ENCODE data around the gene TMEM161A.
"Not testable (repeated sequence)": the region's sequence is repeated elsewhere in the genome, so short reads cannot be mapped to it uniquely, and the experiment has no call there.

DNA sequence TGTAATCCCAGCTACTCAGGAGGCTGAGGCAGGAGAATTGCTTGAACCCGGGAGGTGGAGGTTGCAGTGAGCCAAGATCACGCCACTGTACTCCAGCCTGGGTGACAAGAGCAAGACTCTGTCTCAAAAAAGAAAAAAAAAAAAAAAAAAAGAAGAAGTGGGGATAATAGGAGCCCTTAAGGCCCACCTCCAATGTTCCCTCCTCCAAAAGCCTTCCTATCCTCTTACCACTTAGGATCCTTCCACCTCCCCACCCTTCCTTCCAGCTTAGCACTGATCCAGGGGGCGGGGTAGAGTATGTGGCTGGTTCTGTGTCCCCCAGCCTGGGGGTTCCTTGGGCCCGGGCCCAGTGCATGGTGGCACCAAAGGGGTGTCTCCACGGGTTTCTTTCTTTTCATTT lies 35.0 kb upstream of the TMEM161A start:
- not testable (repeated sequence) for TF ChIP-seq POLR2A (IDR thresholded peaks at IDR 0.05; ENCODE audit: extremely low read depth, insufficient read length); MAX (IDR thresholded peaks at IDR 0.05; ENCODE audit: low read depth, low read length)
